ENCODE measurements around the gene CCDC78.

The CCDC78 gene

DNA sequence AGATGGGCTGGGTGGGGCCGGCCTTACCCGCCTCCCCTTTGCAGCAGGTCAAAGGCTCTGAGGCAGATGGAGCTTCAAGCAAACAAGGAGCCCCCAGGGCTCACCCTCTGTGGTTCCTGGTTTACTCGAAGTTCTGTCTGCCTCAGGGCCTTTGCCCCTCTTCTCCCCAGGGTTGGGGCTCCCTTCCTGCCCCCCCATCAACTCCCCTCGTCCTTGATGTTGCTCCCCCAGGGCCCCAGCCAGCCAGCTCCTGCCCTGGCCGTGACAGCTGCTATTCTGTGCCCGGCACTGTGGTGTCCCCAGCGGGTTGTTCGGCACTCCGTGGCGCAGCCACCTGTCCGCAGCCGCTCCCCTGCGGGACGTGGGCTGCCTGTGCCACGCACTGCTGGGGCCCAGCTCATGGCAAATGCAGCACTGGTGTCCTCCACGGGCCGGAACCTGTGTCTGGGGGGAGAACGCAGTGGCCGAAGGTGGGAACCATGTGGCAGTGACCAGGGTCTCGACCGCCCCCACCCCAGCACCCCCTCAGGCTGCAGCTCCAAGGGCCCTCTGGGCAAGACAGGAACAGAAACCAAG, 15.7 kb downstream of the CCDC78 start:
- DNase-seq (ENCODE audit: low read depth): no peak

GRCh38 chr16:709566-710499, 16.4 kb downstream of the CCDC78 start:
- peak; percentile 51 for DNase-seq (ENCODE audit: low read depth)

- no peak for DNase-seq (ENCODE audit: low read depth)
Observed at GRCh38 chr16:708959-709358, 17.3 kb downstream of the CCDC78 start.

- no peak for DNase-seq (ENCODE audit: low read depth)
Observed at GRCh38 chr16:708019-708418, 18.2 kb downstream of the CCDC78 start.

GRCh38 chr16:707062-707538, 19.1 kb downstream of the CCDC78 start:
- no peak for DNase-seq (ENCODE audit: low read depth)

GRCh38 chr16:706189-707061, 19.8 kb downstream of the CCDC78 start:
- DNase-seq (ENCODE audit: low read depth): no peak

GRCh38 chr16:705431-706188, 20.6 kb downstream of the CCDC78 start, which contains the start of gene FBXL16:
Gene FBXL16 (minus strand): TSS chr16:705801. CDS start chr16:697405, 8,396 bp downstream.
- DNase-seq (ENCODE audit: low read depth): no peak

- no peak for DNase-seq (ENCODE audit: low read depth)
Observed at GRCh38 chr16:704552-705380, 21.5 kb downstream of the CCDC78 start.

DNA sequence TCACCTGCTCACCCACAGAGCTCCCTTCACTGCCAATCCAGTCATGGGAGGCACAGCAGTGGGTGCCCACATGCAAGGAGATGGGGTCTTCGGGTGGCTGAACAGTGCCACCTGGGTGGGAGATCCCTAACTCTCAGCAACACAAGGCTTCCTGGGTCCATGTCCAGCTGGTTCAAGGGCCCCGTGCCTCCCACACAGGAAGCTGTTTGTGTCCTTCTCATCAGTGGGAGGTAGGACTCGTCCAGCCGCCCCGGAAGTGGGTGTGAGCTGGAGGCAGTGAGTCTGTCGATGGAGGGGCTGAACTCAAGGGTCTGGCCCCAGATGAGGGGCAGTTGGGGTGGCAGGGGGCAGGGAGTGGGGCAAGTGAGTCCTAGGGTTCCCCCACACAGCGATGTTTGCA, 22.2 kb downstream of the CCDC78 start:
- DNase-seq (ENCODE audit: low read depth): no peak

- no peak for DNase-seq (ENCODE audit: low read depth)
Observed at GRCh38 chr16:703406-703805, 22.8 kb downstream of the CCDC78 start.

DNA sequence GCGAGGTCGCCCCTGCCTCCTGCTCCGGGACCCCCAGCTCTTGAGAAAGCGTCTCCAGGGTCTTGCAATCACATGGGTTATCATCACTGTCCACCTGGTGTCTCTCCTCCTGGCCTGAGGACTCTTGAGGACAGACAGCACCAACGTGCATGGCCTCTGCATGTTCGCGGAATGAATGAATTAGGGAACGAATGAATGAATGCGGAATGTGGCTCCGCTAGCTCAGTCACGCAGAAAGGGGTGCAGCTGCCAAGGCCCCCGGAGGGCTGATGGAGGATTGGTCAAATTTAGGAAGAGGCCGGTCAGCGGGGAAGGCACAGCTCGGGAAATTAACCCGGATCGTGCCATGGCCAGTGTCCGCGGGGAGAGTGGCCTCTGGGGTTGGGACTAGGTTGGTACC, 23.9 kb downstream of the CCDC78 start:
- no peak for DNase-seq (ENCODE audit: low read depth)

- DNase-seq (ENCODE audit: low read depth): no peak
Observed at GRCh38 chr16:700684-701584, 25.3 kb downstream of the CCDC78 start.

GRCh38 chr16:698911-699671, 27.2 kb downstream of the CCDC78 start:
- no peak for DNase-seq (ENCODE audit: low read depth)

DNA sequence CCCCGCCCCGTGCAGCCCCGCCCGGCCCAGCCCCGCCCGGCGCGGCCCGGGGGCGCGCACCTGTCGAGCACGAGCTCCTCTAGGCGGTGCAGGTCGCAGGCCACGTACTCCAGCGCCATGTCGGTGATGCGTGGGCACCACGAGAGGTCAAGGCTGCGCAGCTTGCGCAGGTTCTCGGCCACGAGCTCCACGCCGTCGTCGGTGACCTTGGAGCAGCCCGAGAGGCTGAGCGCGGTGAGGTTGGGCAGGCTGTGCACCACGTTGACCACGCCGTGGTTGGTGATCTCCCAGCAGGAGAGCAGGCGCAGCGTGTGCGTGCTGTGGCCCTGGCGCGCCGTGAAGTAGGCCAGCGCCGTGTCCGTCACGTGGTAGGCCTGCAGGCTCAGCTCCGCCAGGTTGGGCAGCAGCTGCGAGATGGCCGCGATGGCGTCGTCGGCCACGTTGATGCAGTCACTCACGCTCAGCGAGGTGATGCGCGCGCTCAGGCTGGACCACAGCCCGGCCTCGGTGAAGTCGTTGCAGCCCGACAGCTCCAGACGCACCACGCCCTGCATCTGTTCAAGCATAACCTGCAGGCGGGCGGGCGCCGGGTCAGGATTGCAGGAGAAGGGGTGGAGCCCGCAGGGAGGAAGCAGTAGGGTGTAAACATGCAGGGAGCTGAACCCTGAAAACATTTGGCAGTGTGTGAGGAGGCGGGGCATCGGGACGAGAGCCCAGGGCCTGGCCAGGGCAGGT, 30.7 kb downstream of the CCDC78 start:
- DNase-seq (ENCODE audit: low read depth): no peak

DNA sequence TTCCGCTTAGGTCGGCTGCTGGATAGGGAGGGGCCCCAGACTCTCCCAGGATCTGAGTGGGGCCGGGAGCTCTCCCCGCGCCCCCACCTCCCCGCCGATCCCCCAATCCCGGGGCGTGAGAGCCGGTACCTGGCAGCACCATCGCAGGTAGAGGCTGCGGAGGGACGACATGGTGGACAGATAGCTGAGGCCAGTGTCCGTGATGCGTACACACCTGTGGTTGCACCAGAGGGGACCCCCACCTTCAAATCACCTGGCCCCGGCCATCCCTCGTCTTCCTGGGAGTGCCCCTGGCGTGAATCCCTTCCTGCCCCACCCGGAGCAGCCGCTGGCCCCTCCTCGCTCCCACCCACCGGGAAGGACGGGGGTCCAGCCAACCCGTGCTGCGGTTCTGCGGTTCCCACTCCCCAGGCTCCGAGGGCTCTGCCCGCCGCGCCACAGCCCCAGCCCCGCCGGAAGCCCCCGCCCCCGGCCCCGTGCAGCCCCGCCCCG, 31.3 kb downstream of the CCDC78 start:
- DNase-seq (ENCODE audit: low read depth): no peak

DNA sequence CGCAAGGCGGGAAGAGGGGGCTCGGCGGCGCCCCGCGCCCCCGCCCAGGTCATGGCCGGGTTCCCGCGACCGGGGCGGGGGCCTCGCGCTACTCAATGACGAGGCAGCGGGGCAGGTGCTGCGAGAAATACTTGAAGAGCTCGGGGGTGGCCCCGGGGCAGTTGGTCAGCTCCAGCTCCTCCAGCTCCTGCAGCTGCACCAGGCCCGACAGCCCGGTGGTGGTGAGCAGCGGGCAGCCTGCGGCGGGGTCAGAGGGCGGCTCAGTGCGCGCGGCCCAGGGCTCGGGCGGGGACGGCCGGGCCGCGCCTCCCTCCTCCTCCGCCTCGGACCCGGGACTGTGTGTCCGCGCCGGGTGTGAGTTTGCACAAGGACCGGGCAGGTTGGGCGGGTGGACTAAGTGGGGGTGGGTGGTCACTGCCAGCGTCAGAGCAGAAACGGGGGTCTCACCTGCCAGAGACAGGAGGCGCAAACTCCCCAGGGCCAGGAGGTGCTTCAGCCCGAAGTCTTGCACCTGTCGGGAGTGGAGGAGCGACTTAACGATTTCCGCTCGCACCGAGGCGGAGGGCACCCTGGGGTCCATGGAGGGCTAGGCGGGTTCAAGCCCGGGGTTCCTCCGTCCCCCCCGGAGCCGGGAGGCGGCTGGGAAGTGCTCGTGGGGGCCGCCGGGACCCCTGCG, 31.9 kb downstream of the CCDC78 start:
- DNase-seq (ENCODE audit: low read depth): no peak

DNA sequence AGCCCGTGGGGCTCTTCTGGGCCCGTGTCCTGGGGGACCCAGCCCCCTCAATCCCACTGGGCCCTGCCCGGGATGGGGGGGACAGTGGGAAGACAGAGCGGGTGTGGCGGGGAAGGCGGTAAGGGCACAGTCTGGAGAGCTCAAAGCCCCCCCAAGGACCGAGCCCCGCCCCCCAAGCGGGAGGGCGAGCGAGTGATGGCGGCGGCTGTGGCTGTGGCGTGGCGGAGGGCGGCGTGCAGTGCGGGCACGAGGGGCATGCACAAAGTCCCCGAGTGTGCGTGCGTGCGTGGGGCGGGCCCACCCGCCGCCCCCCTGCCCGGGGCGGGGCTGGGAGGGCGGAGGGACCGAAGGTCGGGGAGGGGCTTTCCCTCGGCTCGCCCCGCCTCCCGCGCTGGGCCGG, 32.5 kb downstream of the CCDC78 start:
- no peak for DNase-seq (ENCODE audit: low read depth)
